ENCODE data around the gene OBSCN.
"Not testable (repeated sequence)": the region's sequence is repeated elsewhere in the genome, so short reads cannot be mapped to it uniquely, and the experiment has no call there.

OBSCN gene

GRCh38 chr1:228226956-228227791 lies 19.3 kb downstream of the OBSCN start:
- DNase-seq, result no peak

DNA sequence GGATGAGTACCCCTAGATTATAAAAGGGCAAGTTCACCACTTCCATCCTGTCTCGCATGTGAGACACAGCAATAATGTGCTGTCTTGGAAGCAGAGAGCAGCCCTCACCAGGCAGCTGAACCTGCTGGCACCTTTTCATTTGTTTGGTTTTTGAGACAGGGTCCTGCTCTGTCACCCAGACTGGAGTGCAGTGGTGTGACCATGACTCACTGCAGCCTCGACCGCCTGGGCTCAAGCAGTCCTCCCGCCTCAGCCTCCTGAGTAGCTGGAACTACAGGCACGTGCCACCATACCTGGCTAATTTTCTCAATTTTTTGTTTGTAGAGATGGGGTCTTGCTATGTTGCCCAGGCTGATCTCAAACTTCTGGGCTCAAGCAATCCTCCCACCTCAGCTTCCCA lies 20.3 kb downstream of the OBSCN start:
- not testable (repeated sequence) for DNase-seq

GRCh38 chr1:228228601-228229074 lies 20.8 kb downstream of the OBSCN start:
- DNase-seq, result peak; percentile 28 to 35

DNA sequence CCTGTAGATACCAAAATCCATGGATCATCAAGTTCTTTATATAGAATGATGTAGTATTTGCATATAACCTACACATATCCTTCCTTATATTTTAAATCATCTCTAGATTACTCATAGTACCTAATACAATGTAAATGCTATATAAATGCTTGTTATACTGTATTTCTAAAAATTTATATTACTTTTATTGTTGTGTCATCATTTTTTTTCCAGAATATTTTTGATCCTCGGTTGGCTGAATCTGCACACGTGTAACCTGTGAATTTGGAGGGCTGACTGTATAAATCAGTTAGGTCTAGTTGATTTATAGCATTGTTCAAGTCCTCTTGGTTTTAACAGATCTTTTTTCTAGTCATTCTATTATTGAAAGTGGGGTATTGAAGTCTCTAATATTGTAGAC lies 23.3 kb downstream of the OBSCN start:
- DNase-seq, result no peak

DNA sequence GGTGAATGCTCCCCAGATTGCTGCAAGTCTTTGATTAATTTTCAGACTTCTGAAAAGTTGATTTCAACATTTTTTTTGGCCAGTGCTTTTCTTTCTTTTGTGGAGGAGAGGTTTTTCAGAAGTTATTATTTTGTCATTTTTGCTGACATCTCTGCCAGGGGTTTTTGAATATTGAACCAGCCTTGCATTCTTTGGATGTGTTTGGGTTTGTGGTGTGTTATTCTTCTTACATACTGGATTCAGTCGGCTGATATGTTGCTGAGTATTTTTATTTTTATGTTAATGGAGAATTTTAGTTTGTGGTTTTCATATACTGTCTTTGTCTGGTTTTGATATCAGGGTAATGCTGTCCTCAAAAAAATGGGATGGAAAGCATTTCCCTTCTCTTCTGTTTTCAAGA lies 25.3 kb downstream of the OBSCN start:
- no peak for DNase-seq

GRCh38 chr1:228234921-228235320 lies 27.1 kb downstream of the OBSCN start:
- DNase-seq, result no peak

DNA sequence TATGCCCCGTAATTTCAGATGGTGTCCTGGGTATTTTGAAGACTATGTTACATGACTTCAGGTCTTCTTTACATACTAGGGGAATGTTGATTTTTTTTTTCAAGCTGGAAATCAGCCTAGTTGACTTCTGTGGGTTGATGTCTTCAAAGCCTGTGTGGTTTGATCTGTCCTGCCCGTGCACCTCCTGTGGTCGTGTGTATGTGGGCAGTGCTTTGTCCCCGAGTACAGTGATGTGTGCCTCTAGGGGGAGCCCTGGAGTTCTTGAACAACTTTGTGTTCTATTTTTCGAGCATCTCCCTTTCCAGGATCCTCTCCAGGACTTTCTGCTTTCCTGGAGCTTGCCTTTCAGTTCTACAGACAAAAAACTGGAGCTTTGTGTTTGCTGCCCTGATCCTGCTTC lies 28.9 kb downstream of the OBSCN start:
- peak in 1 of 2 experiments; percentile 57 for DNase-seq

DNA sequence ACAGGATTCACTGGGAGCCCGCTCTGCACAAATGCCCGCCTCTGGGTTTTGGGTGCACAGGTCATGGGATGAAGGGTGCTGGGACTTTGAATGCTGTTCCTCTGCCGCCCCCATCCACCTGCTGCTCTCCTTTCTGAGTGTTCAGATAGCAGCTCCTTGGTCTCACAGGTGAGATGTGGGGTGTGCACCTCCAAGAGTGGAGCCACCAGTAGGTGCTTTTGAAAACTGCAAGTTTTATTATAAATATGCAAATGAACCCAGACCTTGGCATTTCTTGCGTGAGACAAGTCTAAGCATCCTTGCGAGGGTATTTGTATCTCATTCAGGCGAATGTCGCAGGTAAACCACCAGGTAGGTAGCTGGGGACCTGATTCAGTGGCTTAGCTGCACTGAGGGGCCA lies 30.2 kb downstream of the OBSCN start:
- no peak for DNase-seq

DNA sequence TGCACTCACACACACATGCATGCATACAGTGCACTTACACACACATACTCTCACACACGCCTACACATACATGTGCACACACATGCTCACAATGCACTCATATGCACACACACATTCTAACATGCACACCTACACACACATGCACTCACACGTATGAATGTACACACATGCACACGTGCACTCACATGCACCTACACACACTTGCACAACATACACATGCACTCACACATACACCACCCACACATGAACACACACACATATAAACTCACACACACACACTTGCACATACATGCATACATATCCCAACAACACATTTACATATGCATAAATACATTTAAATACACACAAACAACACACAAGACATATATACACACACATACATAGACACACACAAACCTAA lies 30.6 kb downstream of the OBSCN start:
- DNase-seq, result no peak

- DNase-seq, result no peak
Measured at GRCh38 chr1:228240411-228241240, 32.8 kb downstream of the OBSCN start.

GRCh38 chr1:228241259-228241658 lies 33.4 kb downstream of the OBSCN start:
- DNase-seq, result no peak

DNA sequence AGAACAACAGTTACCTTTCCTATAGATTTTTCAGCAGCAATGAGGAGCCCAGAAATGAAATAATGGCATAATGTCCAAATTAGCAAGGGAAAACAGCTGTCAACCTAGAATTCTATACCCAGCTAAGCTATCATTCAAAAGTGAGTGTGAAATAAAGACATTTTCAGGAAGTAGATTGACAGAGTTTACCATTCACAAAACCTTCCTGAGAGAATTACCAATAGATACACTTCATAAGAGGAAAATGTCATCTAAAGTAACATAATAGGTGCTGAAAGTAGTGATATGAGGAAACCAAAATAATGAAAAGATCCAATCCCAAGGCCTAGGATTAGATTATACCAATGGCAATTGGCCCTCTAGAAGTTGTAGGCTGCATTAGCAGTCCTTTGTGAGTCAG lies 34.6 kb downstream of the OBSCN start:
- no peak for DNase-seq

DNA sequence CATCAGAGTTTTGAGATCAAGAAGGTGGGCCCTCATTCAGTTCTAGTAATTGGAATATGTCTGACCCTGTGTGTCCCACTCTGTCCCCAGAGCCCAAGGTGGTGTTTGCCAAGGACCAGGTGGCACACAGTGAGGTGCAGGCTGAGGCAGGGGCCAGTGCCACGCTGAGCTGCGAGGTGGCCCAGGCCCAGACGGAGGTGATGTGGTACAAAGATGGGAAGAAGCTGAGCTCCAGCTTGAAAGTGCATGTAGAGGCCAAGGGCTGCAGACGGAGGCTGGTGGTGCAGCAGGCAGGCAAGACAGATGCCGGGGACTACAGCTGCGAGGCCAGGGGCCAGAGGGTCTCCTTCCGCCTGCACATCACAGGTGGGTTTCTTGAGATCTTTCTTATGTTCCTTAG lies 35.2 kb downstream of the OBSCN start:
- no peak for DNase-seq

DNA sequence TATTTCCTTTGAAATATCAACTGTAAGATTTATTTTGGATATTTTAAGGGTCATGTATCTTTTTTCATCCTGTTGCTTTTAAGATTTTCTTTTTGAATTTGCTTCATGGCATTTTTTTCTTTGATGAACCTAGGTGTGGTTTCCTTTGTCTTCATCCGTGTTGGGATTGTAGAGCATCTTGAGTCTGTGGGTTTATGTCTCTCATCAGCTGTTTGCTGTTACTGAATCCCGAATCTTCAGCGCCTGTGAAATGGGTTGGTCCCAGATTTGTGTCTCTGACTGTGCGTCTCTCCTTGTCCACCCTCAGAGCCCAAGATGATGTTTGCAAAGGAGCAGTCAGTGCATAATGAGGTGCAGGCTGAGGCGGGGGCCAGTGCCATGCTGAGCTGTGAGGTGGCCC lies 36.1 kb downstream of the OBSCN start:
- not testable (repeated sequence) for DNase-seq

DNA sequence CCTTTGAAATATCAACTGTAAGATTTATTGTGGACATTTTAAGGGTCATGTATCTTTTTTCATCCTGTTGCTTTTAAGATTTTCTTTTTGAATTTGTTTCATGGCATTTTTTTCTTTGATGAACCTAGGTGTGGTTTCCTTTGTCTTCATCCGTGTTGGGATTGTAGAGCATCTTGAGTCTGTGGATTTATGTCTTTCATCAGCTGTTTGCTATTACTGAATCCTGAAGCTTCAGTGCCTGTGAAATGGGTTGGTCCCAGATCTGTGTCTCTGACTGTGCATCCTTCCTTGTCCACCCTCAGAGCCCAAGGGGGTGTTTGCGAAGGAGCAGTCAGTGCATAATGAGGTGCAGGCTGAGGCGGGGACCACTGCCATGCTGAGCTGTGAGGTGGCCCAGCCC lies 37.3 kb downstream of the OBSCN start:
- DNase-seq, result no peak

DNA sequence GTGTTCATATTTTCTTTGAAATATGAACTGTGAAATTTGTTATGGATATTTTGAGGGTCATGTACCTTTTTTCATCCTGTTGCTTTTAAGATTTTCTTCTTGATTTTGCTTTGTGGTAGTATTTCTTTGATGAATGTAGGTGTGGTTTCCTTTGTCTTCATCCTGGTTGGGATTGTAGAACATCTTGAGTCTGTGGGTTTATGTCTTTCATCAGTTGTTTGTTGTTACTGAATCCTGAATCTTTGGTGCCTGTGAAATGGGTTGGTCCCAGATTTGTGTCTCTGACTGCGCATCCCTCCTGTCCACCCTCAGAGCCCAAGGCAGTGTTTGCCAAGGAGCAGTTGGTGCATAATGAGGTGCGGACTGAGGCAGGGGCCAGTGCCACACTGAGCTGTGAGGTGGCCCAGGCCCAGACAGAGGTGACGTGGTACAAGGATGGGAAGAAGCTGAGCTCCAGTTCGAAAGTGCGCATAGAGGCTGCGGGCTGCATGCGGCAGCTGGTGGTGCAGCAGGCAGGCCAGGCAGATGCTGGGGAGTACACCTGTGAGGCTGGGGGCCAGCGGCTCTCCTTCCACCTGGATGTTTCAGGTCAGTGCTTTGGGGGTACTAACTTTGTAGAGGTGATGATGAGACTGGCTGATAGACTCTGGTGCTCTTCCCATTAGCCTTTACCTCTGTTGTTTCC lies 38.5 kb downstream of the OBSCN start:
- DNase-seq, result no peak

DNA sequence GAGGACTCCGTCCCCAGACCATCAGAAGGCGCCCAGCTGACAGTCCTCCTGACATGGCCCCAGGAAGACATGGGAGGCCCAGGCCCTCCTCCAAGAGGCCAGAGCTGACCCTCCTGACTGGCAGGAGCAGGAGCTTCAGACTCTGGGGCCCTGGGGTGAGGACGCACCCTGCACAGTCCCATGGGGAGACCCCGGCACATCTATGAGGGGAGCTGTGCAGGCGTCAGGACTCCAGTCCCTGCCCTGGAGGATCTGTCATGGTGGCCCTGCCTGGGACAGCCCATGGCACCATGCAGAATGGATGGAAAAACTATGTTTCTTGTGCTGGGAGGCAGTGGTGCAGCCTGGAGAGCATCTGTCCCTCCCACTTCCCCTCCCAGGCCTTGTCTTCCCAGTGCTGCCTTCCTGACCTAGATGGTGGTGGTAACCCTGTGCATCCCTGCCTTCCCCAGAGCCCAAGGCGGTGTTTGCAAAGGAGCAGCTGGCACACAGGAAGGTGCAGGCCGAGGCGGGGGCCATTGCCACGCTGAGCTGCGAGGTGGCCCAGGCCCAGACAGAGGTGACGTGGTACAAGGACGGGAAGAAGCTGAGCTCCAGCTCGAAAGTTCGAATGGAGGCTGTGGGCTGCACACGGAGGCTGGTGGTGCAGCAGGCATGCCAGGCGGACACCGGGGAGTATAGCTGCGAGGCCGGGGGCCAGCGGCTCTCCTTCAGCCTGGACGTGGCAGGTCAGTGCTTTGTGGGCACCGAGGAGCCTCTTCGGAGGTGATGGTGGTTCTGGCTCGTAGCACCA lies 41.9 kb downstream of the OBSCN start:
- no peak for DNase-seq

- DNase-seq, result not testable (repeated sequence)
Measured at GRCh38 chr1:228252476-228252875, 44.6 kb downstream of the OBSCN start.

- DNase-seq, result no peak
Measured at GRCh38 chr1:228256626-228257375, 49.0 kb downstream of the OBSCN start.

- DNase-seq, result no peak
Measured at GRCh38 chr1:228258486-228258885, 50.6 kb downstream of the OBSCN start.

DNA sequence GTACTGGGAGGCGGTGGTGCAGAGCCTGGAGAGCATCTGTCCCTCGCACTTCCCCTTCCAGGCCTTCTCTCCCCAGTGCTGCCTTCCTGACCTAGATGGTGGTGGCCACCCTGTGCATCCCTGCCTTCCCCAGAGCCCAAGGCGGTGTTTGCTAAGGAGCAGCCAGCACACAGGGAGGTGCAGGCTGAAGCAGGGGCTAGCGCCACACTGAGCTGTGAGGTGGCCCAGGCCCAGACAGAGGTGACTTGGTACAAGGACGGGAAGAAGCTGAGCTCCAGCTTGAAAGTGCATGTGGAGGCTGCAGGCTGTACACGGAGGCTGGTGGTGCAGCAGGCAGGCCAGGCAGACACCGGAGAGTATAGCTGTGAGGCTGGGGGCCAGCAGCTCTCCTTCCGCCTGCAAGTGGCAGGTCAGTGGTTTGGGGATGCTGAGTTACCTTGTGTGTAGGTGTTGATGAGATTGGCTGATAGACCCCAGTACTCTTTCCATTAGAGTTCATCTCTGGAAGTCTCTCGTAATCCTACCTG lies 51.6 kb downstream of the OBSCN start:
- no peak for DNase-seq

DNA sequence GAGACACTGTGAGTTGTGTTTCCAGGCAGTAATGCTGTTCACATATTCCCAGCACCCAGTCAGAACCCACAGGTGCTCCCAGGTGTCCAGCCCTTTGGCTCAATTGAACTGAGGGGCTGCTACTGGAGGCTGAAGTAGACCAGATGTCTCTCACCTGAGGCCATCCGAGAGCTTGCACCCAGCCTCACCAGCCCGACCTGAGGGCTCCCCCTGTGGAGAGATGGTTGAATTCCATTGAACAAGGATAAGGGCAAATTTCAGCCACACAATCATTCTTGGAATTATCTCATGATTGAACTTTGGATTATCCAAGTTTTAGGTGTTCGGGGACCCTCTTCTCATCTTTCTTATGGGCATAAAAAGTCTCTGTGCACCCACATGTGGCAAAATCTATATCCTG lies 52.1 kb downstream of the OBSCN start:
- no peak for DNase-seq
